HepG2 (cell line): ENCODE data around the gene ATP5PF. TPM values are rescaled to one million over a fixed set of nuclear protein-coding genes. Genes with fewer than 3 reads are reported as not detected.

Experiments
- ARID3A ChIP-seq: IDR thresholded peaks from 2 replicates; pipeline ENCODE4 v1.6.1; 2012; ENCODE audit warnings: low read depth, low read length, improper control_type of control experiment
- DMTF1 ChIP-seq: sonication (generic); formaldehyde crosslinking; IDR thresholded peaks from 2 replicates; pipeline ENCODE4 v1.4.0; 2020; ENCODE audit warnings: mild to moderate bottlenecking, missing genetic modification reagents
- FOSL2 ChIP-seq: sonication (generic); formaldehyde crosslinking; IDR thresholded peaks from 2 replicates; pipeline ENCODE4 v1.4.0; 2020; ENCODE audit warnings: missing genetic modification reagents
- FOXK1 ChIP-seq: sonication (generic); formaldehyde crosslinking; IDR thresholded peaks from 2 replicates; pipeline ENCODE4 v1.4.0; 2020; ENCODE audit warnings: low read depth, missing genetic modification reagents, borderline replicate concordance
- FOXK2 ChIP-seq: fragments of 450-650 bp; IDR thresholded peaks from 2 replicates; pipeline ENCODE4 v1.6.1; 2016
- GABPA ChIP-seq, 2 experiments: IDR thresholded peaks; 2 replicates each; pipeline ENCODE4 v1.6.1; 2011 to 2016; ENCODE audit warnings: low read depth in 2 of 2, low read length in 1 of 2, missing biosample characterization in 1 of 2, missing genetic modification characterization in 1 of 2
- GPBP1L1 ChIP-seq: sonication (generic); formaldehyde crosslinking; IDR thresholded peaks from 2 replicates; pipeline ENCODE4 v1.5.0; 2020; ENCODE audit warnings: mild to moderate bottlenecking, missing genetic modification reagents
- NCOA5 ChIP-seq: sonication (generic); formaldehyde crosslinking; IDR thresholded peaks from 2 replicates; pipeline ENCODE4 v1.4.0; 2020; ENCODE audit warnings: missing genetic modification reagents
- NFKBIZ ChIP-seq: IDR thresholded peaks from 2 replicates; pipeline ENCODE4 v1.6.1; 2018; ENCODE audit warnings: missing genetic modification reagents, missing compliant biosample characterization
- PBX3 ChIP-seq: sonication (generic); formaldehyde crosslinking; IDR thresholded peaks from 2 replicates; pipeline ENCODE4 v1.8.1; 2023; ENCODE audit warnings: missing genetic modification reagents, inconsistent platforms, borderline replicate concordance
- POLR2AphosphoS5 ChIP-seq: IDR thresholded peaks from 2 replicates; pipeline ENCODE4 v1.6.1; 2012; ENCODE audit warnings: low read depth, low read length
- SP140L ChIP-seq: sonication (generic); formaldehyde crosslinking; IDR thresholded peaks from 2 replicates; pipeline ENCODE4 v1.4.0; 2020; ENCODE audit warnings: missing genetic modification reagents, borderline replicate concordance
- TCF7 ChIP-seq: sonication (generic); IDR thresholded peaks from 2 replicates; pipeline ENCODE4 v1.6.1; 2016; ENCODE audit warnings: antibody characterized with exemption, low read depth
- TRAFD1 ChIP-seq: sonication (generic); formaldehyde crosslinking; IDR thresholded peaks from 2 replicates; pipeline ENCODE4 v1.5.1; 2020; ENCODE audit warnings: missing genetic modification reagents, mild to moderate bottlenecking, borderline replicate concordance
- ZBTB25 ChIP-seq: IDR thresholded peaks from 2 replicates; pipeline ENCODE4 v1.6.1; 2018; ENCODE audit warnings: missing genetic modification reagents
- ZNF10 ChIP-seq: sonication (generic); formaldehyde crosslinking; IDR thresholded peaks from 2 replicates; pipeline ENCODE4 v1.4.0; 2020; ENCODE audit warnings: mild to moderate bottlenecking, low read depth, missing genetic modification reagents, borderline replicate concordance
- ZNF547 ChIP-seq: sonication (generic); formaldehyde crosslinking; IDR thresholded peaks from 2 replicates; pipeline ENCODE4 v1.5.1; 2020; ENCODE audit warnings: mild to moderate bottlenecking, missing genetic modification reagents
- ZNF598 ChIP-seq: sonication (generic); formaldehyde crosslinking; IDR thresholded peaks from 2 replicates; pipeline ENCODE4 v1.5.1; 2020; ENCODE audit warnings: mild to moderate bottlenecking, missing genetic modification reagents, borderline replicate concordance
- polyA plus RNA-seq, 8 experiments: library from polyadenylated mRNA; depleted of rRNA in 3 of 8; stranded (reverse) in 7 of 8; unstranded in 1 of 8; fragments of >200 nt; fragmentation: Illumina TruSeq in 4 of 8; extraction: Trizol in 4 of 8; gene quantifications; 2 replicates each; pipeline versions ENCODE4 v1.2.1 to v1.2.3, GENCODE V29; 2011 to 2016; ENCODE audit warnings: low read depth in 4 of 8, missing spikeins in 1 of 8, mixed read lengths in 1 of 8; ENCODE audit not compliant: insufficient read depth in 1 of 8
- total RNA-seq, 5 experiments: library from RNA; depleted of rRNA; stranded (reverse); fragments of >200 nt; fragmentation: Illumina TruSeq; extraction: Trizol; gene quantifications; 2 replicates each; pipeline ENCODE4 v1.2.3, GENCODE V29; 2016; ENCODE audit warnings: low read depth in 1 of 5

Gene ATP5PF
- total and polyA plus RNA-seq, 2 of the 13 experiments (the other 11 are each of a cell fraction or from before 2014, with no cell fraction given), result 131 to 157 TPM

GRCh38 chr21:25735646-25736597 lies 1.2 kb upstream of the ATP5PF start (continued):
- no peak for TF ChIP-seq NCOA5 (CRISPR knock-in tag)
- no peak for TF ChIP-seq ZNF547 (CRISPR knock-in tag)
- 0 out of 2 replicates have a peak, but pooled peaks have one; percentile 3 for TF ChIP-seq FOSL2 (CRISPR knock-in tag)
- TF ChIP-seq ZNF10, result no peak
- TF ChIP-seq PBX3 (CRISPR knock-in tag), result no peak
- TF ChIP-seq FOXK2, result no peak
- no peak for TF ChIP-seq ZNF598 (CRISPR knock-in tag)
- peak; percentile 80; the same call in 1 of the 2 replicates for TF ChIP-seq FOXK1 (CRISPR knock-in tag)
- TF ChIP-seq ZBTB25, result peak; percentile 18
- TF ChIP-seq GPBP1L1 (CRISPR knock-in tag), result no peak
- TF ChIP-seq TRAFD1, result no peak
- TF ChIP-seq GABPA (IDR thresholded peaks at IDR 0.05; ENCODE audit: low read depth, low read length), result peak; percentile 72
- TF ChIP-seq GABPA (CRISPR knock-in tag; IDR thresholded peaks at IDR 0.05; ENCODE audit: low read depth), result no peak; the same call in 1 of the 2 replicates
- TF ChIP-seq ARID3A, result peak; percentile 4; the same call in 1 of the 2 replicates
- TF ChIP-seq NFKBIZ (CRISPR knock-in tag), result no peak
- 0 out of 2 replicates have a peak, but pooled peaks have one; percentile 31 for TF ChIP-seq POLR2AphosphoS5
- no peak for TF ChIP-seq DMTF1
- no peak for TF ChIP-seq SP140L
- TF ChIP-seq TCF7, result no peak; the same call in 1 of the 2 replicates
